Loucy (cell line): ENCODE results near the gene CDK19.
"Not testable (repeated sequence)": the region's sequence is repeated elsewhere in the genome, so short reads cannot be mapped to it uniquely, and the experiment has no call there.

ENCODE experiments used
- EZH2phosphoT487 ChIP-seq: fragments of 200-600 bp; IDR thresholded peaks from 2 replicates; pipeline ENCODE4 v1.6.1; 2018; ENCODE audit warnings: antibody characterized with exemption, mild to moderate bottlenecking, moderate library complexity, borderline replicate concordance
- TF ChIP-seq, protein P1 (sequence below): fragments of 200-600 bp; sonication (generic); conservative IDR thresholded peaks from 2 replicates; pipeline ENCODE4 v1.5.1; 2014; ENCODE audit warnings: mild to moderate bottlenecking, antibody characterized with exemption, low read length

DNA sequence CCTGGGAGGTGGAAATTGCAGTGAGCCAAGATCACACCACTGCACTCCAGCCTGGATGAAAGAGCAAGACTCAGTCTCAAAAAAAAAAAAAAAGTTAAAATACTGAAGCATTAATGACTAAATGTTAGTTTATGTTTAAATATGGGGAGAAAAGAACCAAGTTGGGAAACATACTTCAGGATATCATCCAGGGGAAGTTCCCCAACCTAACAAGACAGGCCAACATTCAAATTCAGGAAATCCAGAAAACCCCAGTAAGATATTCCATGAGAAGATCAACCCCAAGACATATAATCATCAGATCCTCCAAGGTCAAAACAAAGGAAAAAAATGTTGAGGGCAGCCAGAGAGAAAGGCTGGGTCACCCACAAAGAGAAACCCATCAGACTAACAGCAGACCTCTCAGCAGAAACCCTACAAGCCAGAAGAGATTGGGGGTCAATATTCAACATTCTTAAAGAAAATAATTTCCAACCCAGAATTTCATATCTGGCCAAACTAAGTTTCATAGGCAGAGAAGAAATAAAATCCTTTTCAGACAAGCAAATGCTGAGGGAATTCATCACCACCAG, 237.6 kb downstream of the CDK19 start:
- TF ChIP-seq, protein P1, sequence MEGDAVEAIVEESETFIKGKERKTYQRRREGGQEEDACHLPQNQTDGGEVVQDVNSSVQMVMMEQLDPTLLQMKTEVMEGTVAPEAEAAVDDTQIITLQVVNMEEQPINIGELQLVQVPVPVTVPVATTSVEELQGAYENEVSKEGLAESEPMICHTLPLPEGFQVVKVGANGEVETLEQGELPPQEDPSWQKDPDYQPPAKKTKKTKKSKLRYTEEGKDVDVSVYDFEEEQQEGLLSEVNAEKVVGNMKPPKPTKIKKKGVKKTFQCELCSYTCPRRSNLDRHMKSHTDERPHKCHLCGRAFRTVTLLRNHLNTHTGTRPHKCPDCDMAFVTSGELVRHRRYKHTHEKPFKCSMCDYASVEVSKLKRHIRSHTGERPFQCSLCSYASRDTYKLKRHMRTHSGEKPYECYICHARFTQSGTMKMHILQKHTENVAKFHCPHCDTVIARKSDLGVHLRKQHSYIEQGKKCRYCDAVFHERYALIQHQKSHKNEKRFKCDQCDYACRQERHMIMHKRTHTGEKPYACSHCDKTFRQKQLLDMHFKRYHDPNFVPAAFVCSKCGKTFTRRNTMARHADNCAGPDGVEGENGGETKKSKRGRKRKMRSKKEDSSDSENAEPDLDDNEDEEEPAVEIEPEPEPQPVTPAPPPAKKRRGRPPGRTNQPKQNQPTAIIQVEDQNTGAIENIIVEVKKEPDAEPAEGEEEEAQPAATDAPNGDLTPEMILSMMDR: not testable (repeated sequence)
- not testable (repeated sequence) for TF ChIP-seq EZH2phosphoT487
